GM10248 (cell line): ENCODE measurements around the gene KSR1.

Experiments
- CTCF ChIA-PET: fragments of 300-600 bp; sonication (Branson Sonifier 250); formaldehyde crosslinking; extraction: SDS; loops from one replicate; lab custom pipeline; 2021; ENCODE audit warnings: antibody characterized with exemption; lab: Yijun Ruan, JAX
- POLR2A ChIA-PET: fragments of 350-650 bp; sonication (Branson Sonifier 250); formaldehyde crosslinking; extraction: SDS; loops from one replicate; lab custom pipeline; 2020; ENCODE audit warnings: antibody characterized with exemption; lab: Yijun Ruan, JAX
- DNase-seq: peaks from one replicate; pipeline ENCODE4 v3.0.0; 2012; ENCODE audit errors: extremely low spot score
- TF ChIP-seq, protein P1 (sequence below): IDR thresholded peaks from 2 replicates; pipeline ENCODE4 v1.5.1; 2012; ENCODE audit warnings: mild to moderate bottlenecking, low read depth; ENCODE audit errors: extremely low read depth, missing control alignments, control extremely low read depth

KSR1 gene

DNA sequence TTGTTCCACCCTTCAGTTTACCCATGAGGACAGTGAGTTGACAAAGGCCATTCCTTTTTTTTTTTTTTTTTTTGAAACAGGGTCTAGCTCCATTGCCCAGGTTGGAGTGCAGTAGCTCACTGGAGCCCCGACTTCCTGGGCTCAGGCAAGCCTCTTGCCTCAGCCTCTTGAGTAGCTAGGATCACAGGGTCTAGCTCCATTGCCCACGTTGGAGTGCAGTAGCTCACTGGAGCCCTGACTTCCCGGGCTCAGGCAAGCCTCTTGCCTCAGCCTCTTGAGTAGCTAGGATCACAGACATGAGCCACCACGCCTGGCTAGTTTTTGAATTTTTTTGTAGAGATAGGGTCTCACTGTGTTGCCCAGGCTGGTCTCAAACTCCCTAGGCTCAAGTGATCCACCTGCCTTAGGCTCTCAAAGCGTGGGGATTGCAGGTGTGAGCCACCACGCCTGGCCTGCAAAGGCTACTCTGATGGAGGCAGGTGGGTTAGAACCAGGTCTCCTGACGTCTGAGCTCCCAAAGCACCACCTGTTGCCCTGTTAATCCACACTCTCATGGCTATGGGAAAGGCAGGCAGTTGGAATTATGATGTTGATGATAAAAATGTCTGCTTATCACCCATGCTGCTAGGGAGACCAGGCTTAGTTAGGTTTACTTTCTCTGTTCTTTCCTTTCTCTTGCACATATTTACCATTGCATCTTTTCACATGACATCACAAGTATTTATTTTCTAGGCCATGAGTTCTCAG is 65.2 kb downstream of the KSR1 start:
- POLR2A ChIA-PET, result no interaction called here
- TF ChIP-seq, protein P1, sequence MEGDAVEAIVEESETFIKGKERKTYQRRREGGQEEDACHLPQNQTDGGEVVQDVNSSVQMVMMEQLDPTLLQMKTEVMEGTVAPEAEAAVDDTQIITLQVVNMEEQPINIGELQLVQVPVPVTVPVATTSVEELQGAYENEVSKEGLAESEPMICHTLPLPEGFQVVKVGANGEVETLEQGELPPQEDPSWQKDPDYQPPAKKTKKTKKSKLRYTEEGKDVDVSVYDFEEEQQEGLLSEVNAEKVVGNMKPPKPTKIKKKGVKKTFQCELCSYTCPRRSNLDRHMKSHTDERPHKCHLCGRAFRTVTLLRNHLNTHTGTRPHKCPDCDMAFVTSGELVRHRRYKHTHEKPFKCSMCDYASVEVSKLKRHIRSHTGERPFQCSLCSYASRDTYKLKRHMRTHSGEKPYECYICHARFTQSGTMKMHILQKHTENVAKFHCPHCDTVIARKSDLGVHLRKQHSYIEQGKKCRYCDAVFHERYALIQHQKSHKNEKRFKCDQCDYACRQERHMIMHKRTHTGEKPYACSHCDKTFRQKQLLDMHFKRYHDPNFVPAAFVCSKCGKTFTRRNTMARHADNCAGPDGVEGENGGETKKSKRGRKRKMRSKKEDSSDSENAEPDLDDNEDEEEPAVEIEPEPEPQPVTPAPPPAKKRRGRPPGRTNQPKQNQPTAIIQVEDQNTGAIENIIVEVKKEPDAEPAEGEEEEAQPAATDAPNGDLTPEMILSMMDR, result no peak
- DNase-seq, result no peak
- CTCF ChIA-PET, result interaction anchor here (1.0 to 5.6 kb wide), 7 partner anchors 10 to 82 kb away, joined by 3 to 24 read pairs (median 6); no protein-coding TSS in a partner anchor

DNA sequence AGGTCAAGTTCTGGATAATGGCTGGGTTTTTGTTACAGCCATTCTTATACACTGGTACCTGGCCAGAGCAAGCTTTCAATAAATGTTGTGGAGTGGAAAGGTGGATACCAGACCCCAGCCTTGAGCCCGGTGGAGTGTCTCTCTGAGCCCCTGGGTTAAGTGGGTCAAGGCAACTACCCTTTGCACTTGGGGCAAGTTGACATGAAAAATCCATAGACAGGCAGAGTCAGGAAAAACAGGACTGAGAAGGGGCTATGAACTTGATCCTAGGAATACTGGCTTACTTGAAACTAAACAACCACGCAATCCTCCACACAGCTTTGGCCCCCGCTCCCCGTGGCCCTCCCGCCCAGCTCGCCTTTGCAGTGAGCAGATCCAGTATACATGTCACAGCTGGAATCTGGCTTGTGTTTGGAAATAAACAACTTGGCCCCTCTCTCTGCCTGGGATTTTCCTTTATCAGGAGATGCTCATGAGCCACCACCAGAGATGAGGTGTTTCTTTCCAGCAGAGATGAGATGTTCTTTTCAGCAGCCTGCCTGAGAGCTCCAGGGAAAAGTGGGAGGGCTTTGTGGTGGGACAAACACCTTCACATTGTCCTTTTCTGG is 65.9 kb downstream of the KSR1 start:
- ChIA-PET CTCF (interaction anchor here (1.0 to 5.6 kb wide), 5 partner anchors 10 to 53 kb away, joined by 3 to 24 read pairs (median 4); no protein-coding TSS in a partner anchor), POLR2A (no interaction called here)
- DNase-seq, result no peak
- TF ChIP-seq, protein P1, result no peak

DNA sequence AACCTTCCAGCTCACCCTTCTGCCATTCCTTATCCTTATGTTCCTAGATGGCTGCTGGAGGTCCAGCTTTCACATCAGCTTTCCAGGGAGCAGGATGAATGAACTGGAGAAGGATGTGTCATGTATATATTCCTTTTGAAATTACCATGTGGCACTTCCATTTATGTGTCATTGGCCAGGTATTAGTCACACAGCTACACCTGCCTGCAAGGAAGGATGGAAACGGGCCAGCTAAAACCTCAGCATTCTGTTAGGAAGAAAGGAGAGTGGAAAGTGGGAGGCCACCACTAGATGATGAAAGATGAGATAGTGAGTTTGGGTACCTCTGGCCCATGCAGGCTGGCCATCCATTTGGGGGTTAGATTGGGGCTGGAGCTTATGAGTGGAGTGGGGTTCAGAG is 67.5 kb downstream of the KSR1 start:
- TF ChIP-seq, protein P1, result no peak
- no peak for DNase-seq
- POLR2A ChIA-PET, result no interaction called here
- CTCF ChIA-PET, result interaction anchor here (1.0 to 5.6 kb wide), 8 partner anchors 12 to 288 kb away, joined by 3 to 24 read pairs (median 4); no protein-coding TSS in a partner anchor

DNA sequence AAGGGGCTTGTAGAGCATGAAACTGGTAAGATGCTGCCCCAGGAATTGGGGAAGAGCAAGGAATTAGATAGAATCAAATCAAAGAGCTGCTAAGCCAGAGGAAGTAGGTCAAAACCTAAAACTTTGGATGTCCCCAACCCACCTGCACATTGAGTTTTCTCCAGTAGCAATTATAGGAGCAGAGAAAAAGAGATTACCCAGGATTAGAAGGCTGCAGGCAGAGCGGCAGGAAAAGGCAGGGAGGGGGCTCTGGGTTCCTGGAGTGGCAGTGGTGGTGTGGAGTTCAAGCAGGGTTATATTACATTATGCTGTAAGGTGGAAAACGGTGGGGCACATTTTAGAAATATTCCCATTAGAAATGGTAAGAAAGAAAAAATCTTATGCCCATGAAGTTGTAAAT is 68.3 kb downstream of the KSR1 start:
- ChIA-PET CTCF (interaction anchor here (1.2 to 5.6 kb wide), 5 partner anchors 13 to 288 kb away, joined by 3 to 24 read pairs (median 5); no protein-coding TSS in a partner anchor), POLR2A (no interaction called here)
- no peak for DNase-seq
- TF ChIP-seq, protein P1, result no peak

DNA sequence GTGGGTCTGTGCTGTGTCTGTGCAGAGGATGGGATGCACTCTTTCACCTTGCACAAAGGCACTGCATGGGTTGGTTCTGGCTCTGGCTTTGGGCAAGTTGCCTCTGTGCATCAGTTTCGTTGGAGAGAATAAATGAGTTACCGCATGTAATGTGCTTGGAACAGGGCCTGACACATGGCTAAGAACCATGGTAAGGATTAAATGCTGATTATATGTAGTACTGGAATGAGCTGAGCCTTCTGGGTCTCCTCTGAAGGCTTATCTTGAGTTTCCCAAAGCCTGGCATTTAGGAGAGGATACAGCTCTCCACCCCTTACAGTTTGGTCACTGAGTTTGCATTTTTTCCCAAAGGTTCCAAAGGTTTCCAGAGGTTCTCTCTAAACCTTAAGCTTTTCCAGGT is 69.1 kb downstream of the KSR1 start:
- TF ChIP-seq, protein P1, result no peak
- POLR2A ChIA-PET, result no interaction called here
- CTCF ChIA-PET, result interaction anchor here (1.3 to 2.1 kb wide), 3 partner anchors 15 to 30 kb away, joined by 3 to 7 read pairs (median 5); no protein-coding TSS in a partner anchor
- no peak for DNase-seq

DNA sequence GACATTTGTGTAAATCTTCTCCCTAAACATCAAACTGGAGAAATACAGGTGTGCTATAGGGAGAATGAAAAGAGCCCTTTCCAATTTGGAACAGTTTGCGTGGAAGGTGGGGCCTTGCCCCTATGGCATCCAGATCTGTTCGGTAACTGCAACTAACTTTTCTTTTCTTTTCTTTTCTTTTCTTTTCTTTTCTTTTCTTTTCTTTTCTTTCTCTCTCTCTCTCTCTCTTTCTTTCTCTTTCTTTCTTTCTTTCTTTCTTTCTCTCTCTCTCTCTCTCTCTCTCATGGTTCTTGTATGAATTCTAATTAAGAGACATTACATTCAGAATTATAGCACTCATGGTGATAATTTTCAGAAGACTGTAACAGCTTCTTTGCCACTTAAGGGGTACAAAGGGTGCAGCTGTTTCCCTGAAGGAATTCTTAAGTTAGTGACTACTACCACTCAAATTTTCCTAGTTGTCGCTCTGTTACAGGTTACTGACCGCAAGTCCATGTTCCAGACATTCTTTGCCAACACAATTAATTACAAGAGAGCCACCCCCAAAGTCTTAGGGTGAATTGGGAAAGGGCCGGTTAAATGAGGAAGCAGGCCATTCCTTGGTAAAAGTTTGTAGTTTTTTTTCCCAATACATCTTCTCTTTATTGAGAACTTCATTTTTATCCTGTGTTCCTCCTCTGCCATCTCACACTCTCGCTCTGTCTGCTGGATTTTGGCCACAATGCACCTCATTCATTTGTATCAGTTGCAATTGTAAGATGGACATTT is 69.8 kb downstream of the KSR1 start:
- POLR2A ChIA-PET, result no interaction called here
- CTCF ChIA-PET, result interaction anchor here (1.3 to 2.1 kb wide), 5 partner anchors 9 to 68 kb away, joined by 3 to 8 read pairs (median 5); no protein-coding TSS in a partner anchor
- no peak for DNase-seq
- TF ChIP-seq, protein P1, result no peak
